ENCODE data around the gene COA8. TPM values are rescaled to one million over a fixed set of nuclear protein-coding genes. Genes with fewer than 3 reads are reported as not detected.

COA8 gene
- total RNA-seq, 1 donor from 2014 or later: 33.0 TPM

DNA sequence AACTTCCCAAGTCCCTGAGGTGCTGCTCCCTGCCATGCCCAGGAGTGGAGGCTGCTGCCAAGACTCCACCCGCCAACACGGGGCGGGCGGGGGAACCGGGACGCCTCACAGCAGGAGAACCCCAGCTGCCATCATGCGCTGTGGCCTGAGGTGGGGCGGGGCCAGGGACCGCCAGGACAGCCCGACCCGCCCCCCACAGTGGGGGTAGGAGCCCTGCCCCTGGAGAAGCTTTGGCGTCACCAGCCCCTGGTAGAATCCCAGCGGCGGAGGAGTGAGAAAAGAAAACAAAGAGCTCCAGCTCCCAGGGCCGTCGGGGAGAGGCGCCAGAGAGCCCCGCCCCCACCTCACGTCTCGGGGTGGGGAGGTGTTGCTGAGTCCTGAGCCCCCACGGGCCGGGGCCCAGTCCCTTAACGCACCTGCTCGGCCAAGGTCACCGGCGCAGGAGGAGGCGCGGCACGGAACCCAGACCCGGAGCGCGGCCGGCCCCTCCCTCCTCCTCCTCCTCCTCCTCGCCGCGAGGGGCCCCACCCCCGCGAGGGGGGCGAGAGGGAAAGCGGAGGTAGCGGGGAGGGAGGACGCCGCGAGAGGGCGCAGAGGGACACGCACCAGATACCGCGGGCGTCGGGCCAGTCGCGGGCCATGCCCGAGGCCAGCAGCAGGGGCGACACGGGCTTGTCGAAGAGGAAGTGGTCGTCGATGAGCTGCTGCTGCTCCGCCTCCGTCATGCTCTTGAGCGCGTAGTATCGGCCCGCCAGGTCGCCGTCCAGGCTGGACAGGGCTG lies 41.9 kb upstream of the COA8 start:
- DNase-seq (peak; percentile 91), ATAC-seq (peak; percentile 79 to 85)
- H3K27ac ChIP-seq: peak overlapping the region; percentile 82
- TF ChIP-seq, protein P1, sequence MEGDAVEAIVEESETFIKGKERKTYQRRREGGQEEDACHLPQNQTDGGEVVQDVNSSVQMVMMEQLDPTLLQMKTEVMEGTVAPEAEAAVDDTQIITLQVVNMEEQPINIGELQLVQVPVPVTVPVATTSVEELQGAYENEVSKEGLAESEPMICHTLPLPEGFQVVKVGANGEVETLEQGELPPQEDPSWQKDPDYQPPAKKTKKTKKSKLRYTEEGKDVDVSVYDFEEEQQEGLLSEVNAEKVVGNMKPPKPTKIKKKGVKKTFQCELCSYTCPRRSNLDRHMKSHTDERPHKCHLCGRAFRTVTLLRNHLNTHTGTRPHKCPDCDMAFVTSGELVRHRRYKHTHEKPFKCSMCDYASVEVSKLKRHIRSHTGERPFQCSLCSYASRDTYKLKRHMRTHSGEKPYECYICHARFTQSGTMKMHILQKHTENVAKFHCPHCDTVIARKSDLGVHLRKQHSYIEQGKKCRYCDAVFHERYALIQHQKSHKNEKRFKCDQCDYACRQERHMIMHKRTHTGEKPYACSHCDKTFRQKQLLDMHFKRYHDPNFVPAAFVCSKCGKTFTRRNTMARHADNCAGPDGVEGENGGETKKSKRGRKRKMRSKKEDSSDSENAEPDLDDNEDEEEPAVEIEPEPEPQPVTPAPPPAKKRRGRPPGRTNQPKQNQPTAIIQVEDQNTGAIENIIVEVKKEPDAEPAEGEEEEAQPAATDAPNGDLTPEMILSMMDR (IDR thresholded peaks at IDR 0.05): peak; percentile 63
- no peaks in the 10 kb centered on the region for H3K9me3 ChIP-seq
- peaks cover 58% of the 10 kb centered on the region for H3K4me1 ChIP-seq
- peaks cover 5% of the 10 kb centered on the region for H3K27me3 ChIP-seq (ENCODE audit: low read depth)
- H3K4me3 ChIP-seq: peak overlapping the region; percentile 63
- intact Hi-C loops (cut with DNase I): no loop called here
- H3K36me3 ChIP-seq: no peaks in the 10 kb centered on the region

DNA sequence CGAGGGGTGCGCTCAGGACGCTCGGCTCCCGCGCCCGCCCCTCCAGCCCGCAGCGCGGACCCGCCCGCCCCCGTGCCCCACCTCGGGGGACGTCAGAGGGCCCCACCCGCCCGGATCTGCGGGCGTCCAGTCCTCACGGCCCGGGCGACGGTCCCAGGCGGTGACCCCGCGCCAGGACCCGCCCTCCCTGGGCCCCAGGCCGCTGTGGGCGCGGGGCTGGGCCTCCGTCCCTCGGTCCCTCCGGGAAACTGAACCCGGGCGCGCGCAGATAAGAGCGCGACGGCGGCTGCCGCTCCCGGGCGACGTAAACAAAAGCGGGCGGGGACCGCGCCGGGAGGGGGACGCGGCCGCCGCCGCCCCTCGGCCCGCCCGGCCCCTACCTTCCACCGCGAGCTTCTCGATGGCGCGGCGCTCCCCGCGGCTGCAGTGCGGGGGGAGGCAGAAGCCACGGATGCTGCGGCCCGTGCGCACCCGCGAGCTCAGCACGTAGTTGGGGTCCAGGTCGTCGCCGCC lies 41.3 kb upstream of the COA8 start:
- peak overlapping the region; percentile 82 for H3K27ac ChIP-seq
- H3K9me3 ChIP-seq: no peaks in the 10 kb centered on the region
- no peaks in the 10 kb centered on the region for H3K36me3 ChIP-seq
- H3K4me1 ChIP-seq: peaks cover 65% of the 10 kb centered on the region
- intact Hi-C loops (cut with DNase I): no loop called here
- peak; percentile 63 to 65 for ATAC-seq
- H3K4me3 ChIP-seq: peak overlapping the region; percentile 63
- peak; percentile 71 for DNase-seq
- H3K27me3 ChIP-seq (ENCODE audit: low read depth): peaks cover 5% of the 10 kb centered on the region
- TF ChIP-seq, protein P1 (IDR thresholded peaks at IDR 0.05): no peak

DNA sequence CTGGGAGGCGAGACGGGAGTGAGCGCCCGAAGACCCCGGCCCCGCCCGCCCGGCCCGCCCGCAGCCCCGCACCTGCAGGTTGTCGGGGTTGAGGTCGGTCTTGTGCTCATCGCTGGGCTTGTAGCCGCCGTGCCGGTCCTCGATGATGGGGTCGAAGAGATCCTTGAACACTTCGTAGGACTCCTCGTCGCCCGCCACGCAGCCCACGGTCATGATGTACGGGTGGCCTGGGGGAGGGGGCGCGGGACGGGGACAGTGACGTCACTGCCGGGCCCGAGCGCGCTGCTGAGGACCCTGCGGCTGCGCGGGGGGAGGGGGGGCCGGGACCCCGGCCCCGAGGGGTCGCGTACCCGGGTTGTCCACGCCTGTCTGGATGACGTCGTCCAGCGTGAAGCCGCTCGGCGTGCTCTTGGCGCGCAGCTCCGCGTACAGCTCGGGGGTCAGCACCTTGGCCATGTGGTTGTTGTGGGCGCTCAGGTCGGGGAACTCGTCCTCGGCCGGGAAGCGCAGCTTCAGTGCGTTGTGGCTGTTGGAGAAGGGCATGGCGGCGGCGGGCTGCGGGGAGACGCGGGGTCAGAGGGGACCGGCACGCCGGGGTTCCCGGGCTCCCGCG lies 40.7 kb upstream of the COA8 start:
- no peak for ATAC-seq

DNA sequence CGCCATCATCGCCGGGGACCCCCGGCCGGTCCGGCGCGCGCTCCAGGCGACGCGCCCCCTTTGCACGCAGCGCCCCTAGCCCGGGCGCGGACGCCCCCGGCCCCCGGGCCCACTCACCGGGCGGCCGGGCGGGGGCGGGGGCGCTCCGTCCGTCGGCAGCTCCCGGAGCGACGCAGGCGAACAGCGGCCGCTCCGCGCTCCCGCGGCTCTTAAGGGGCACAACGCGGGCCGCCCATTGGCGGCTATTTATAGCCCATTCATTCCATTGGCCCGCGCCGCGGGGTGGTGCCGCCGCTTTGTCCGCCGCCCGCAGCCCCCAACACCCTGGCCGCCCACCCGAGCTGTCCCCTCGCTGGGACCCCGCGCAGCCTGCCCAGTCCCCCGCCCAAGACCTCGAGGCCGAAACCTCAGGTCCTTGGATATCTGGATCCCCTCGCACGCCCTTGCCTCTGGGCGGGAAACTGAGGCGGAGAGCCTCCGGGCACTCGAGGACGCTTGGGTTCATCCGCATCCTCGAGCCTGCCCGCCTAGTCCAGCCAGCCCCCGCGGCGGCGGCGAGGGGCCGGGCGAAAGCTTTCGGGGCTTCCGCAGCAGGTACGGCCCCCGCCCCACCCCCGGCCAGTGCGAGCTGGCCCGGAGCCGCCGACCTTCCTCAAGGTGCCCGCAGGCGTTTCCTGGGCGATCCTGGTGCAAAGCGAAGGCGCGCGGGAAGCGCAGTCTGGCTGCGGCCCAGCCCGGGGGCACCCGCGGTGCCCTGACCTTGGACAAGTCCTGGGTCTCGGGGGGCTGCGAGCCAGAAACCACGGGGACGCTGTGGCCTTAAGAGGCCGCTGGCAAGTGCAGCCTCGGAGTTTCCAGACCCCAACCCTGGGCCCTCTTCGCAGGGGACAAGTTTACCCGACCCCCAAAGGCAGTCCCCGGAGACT lies 39.8 kb upstream of the COA8 start, which contains the start of gene CKB:
Gene CKB, minus strand, starts transcription at position 182 of the 926 bp plus-strand sequence. CDS start 337 bp downstream, outside the sequence.
- H3K4me3 ChIP-seq: peak within 1 kb of the TSS; percentile 63
- no peaks in the 10 kb centered on the region for H3K9me3 ChIP-seq
- peak; percentile 76 for DNase-seq
- H3K27me3 ChIP-seq (ENCODE audit: low read depth): peaks cover 5% of the 10 kb centered on the region
- TF ChIP-seq, protein P1 (IDR thresholded peaks at IDR 0.05): no peak
- ATAC-seq: peak; percentile 42 to 45
- peaks cover 75% of the 10 kb centered on the region for H3K4me1 ChIP-seq
- intact Hi-C loops (cut with DNase I): no loop called here
- H3K36me3 ChIP-seq: no peaks in the 10 kb centered on the region
- H3K27ac ChIP-seq: peak within 1 kb of the TSS; percentile 82

More for the DNA sequence above, 40.7 kb upstream of the COA8 start:
- Histone ChIP-seq H3K36me3 (no peaks in the 10 kb centered on the region), H3K4me1 (peaks cover 70% of the 10 kb centered on the region), H3K27me3 (ENCODE audit: low read depth) (peaks cover 5% of the 10 kb centered on the region), H3K27ac (peak overlapping the region; percentile 82), H3K4me3 (peak overlapping the region; percentile 63), H3K9me3 (no peaks in the 10 kb centered on the region)
- TF ChIP-seq, protein P1 (IDR thresholded peaks at IDR 0.05): no peak
- DNase-seq: peak; percentile 60
- intact Hi-C loops (cut with DNase I): no loop called here

DNA sequence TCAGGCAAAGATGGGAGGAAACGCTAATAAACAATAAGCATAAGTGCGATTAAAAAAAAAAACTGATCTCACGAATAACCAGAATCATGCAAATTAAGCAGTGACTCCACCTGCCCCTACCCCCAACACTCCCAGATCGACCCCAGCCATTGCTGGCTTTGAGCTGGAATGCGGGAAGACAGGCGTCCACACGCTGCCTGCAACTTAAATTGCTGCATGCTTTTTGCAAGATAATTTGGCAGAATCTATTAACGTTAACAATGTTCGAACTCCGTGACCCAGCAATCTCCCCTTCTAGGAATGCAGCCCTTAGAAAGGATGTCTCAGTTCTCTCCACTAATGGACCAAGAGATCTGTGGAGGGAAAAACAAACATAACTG lies 39.2 kb upstream of the COA8 start:
- Histone ChIP-seq H3K4me3 (peak overlapping the region; percentile 63), H3K27me3 (ENCODE audit: low read depth) (peaks cover 5% of the 10 kb centered on the region), H3K27ac (no peak overlapping the region), H3K4me1 (peaks cover 75% of the 10 kb centered on the region), H3K9me3 (no peaks in the 10 kb centered on the region), H3K36me3 (no peaks in the 10 kb centered on the region)
- no peak for DNase-seq
- no peak for ATAC-seq
- intact Hi-C loops (cut with DNase I): no loop called here
- TF ChIP-seq, protein P1 (IDR thresholded peaks at IDR 0.05): no peak

Measured in lower lobe of right lung (tissue), 2 donors.